K562 (cell line): ENCODE measurements around the gene PDHB. TPM values are rescaled to one million over a fixed set of nuclear protein-coding genes. Genes with fewer than 3 reads are reported as not detected.

Experiments used
- ATAC-seq: fragments of 200-7000 bp; cut with Tn5 transposase; 3 replicates; pipeline ENCODE4 v1.9.1; 2020; ENCODE audit warnings: moderate library complexity
- BruUV-seq: library from RNA; stranded (reverse); fragments of 400-500 nt; replicated peaks from 2 replicates; lab custom pipeline; 2021; lab: Mats Ljungman, UMichigan
- CTCF ChIA-PET: fragments of 300-600 bp; formaldehyde crosslinking; extraction: SDS; loops from one replicate; lab custom pipeline; 2021; ENCODE audit warnings: low intra/inter-chr PET ratio; lab: Yijun Ruan, JAX
- POLR2A ChIA-PET: fragments of 300-600, 350-650 bp; sonication (Branson Sonifier 250); formaldehyde crosslinking; extraction: SDS; loops from one replicate; lab custom pipeline; 2021; ENCODE audit warnings: antibody characterized with exemption, inconsistent platforms; lab: Yijun Ruan, JAX
- DNase-seq, 4 experiments: peaks; one replicate each; pipeline versions ENCODE4 v3.0.0 to v3.0.0-alpha.2; 2011 to 2018; ENCODE audit warnings: low spot score in 3 of 4, mixed read lengths in 3 of 4; ENCODE audit errors: extremely low read depth in 1 of 4
- FAIRE-seq: peaks from 2 replicates; lab custom pipeline; 2011; peaks lifted over from hg19 to GRCh38; lab: Jason Lieb, UNC
- H2AFZ ChIP-seq: 2 replicates; pipeline ENCODE4 v1.6.0; 2011; ENCODE audit warnings: low read depth, low read length, control low read depth, inconsistent platforms
- H3K27ac ChIP-seq: fragments of 200-600 bp; 3 replicates; pipeline ENCODE4 v1.8.0; 2011; ENCODE audit warnings: low read depth, mild to moderate bottlenecking, control low read depth, inconsistent platforms, low read length, moderate library complexity, mixed read lengths; ENCODE audit errors: extremely low read depth
- H3K27me3 ChIP-seq, 2 experiments: fragments of 300-600 bp in 1 of 2; 2 replicates in 1 of 2; 3 replicates in 1 of 2; pipeline versions ENCODE4 v1.6.0 to v1.8.0; 2011; ENCODE audit warnings: inconsistent platforms in 2 of 2, low read length in 2 of 2, mild to moderate bottlenecking in 1 of 2, mixed read lengths in 1 of 2, moderate library complexity in 1 of 2; ENCODE audit not compliant: control insufficient read depth in 2 of 2, insufficient read depth in 2 of 2
- H3K36me3 ChIP-seq: fragments of 300-600 bp; 3 replicates; pipeline ENCODE4 v1.8.0; 2011; ENCODE audit warnings: mild to moderate bottlenecking, low read length, inconsistent platforms; ENCODE audit not compliant: control insufficient read depth, insufficient read depth
- H3K4me1 ChIP-seq, 2 experiments: fragments of 200-600 bp in 1 of 2; replicated peaks in 1 of 2; 2 replicates in 1 of 2; 3 replicates in 1 of 2; pipeline versions ENCODE4 v1.5.1 to v1.8.0; 2011; ENCODE audit warnings: inconsistent platforms in 2 of 2, low read length in 2 of 2, mild to moderate bottlenecking in 1 of 2, mixed read lengths in 1 of 2, moderate library complexity in 1 of 2; ENCODE audit not compliant: control insufficient read depth in 2 of 2, insufficient read depth in 2 of 2
- H3K4me2 ChIP-seq: 2 replicates; pipeline ENCODE4 v1.6.1; 2011; ENCODE audit warnings: low read length, control low read depth, inconsistent platforms, mixed read lengths; ENCODE audit not compliant: insufficient read depth
- H3K4me3 ChIP-seq: fragments of 200-600 bp; sonication (generic), shearing (Covaris generic); 2 replicates; pipeline ENCODE4 v1.5.1; 2016; ENCODE audit warnings: control low read depth, inconsistent platforms
- H3K79me2 ChIP-seq: fragments of 200-600 bp; 3 replicates; pipeline ENCODE4 v1.8.0; 2011; ENCODE audit warnings: low read length, inconsistent platforms; ENCODE audit not compliant: control insufficient read depth, insufficient read depth
- H3K9ac ChIP-seq, 2 experiments: 2 replicates each; pipeline versions ENCODE4 v1.6.0 to v1.6.1; 2011; ENCODE audit warnings: low read depth in 2 of 2, low read length in 2 of 2, control low read depth in 1 of 2, inconsistent platforms in 1 of 2, mild to moderate bottlenecking in 1 of 2, mixed read lengths in 1 of 2; ENCODE audit not compliant: insufficient read depth in 1 of 2
- H3K9me1 ChIP-seq: one replicate; pipeline ENCODE4 v1.6.0; 2011; ENCODE audit warnings: inconsistent platforms, mild to moderate bottlenecking, low read length, moderate library complexity; ENCODE audit not compliant: control insufficient read depth, insufficient read depth
- H3K9me3 ChIP-seq: replicated peaks from 2 replicates; pipeline ENCODE4 v1.5.1; 2011; ENCODE audit warnings: low read depth, low read length, inconsistent platforms; ENCODE audit not compliant: control insufficient read depth, insufficient read depth
- H4K20me1 ChIP-seq: replicated peaks from 2 replicates; pipeline ENCODE4 v1.6.1; 2011; ENCODE audit warnings: low read length, inconsistent platforms, mixed read lengths; ENCODE audit not compliant: control insufficient read depth, insufficient read depth
- AFF4 ChIP-seq: sonication (generic); formaldehyde crosslinking; IDR thresholded peaks from 2 replicates; pipeline ENCODE4 v1.8.0; 2023; ENCODE audit warnings: mild to moderate bottlenecking, missing genetic modification reagents
- CTCFL ChIP-seq: IDR thresholded peaks from 2 replicates; pipeline ENCODE4 v1.6.1; 2011; ENCODE audit warnings: borderline replicate concordance, low read depth, mild to moderate bottlenecking, moderate library complexity, low read length; ENCODE audit not compliant: insufficient read depth, poor library complexity, severe bottlenecking
- GABPB2 ChIP-seq: fragments of 250-450 bp; sonication (Bioruptor Pico); conservative IDR thresholded peaks from 2 replicates; pipeline ENCODE4 v1.5.1; 2021; ENCODE audit warnings: mild to moderate bottlenecking
- HDAC3 ChIP-seq: fragments of 450-650 bp; IDR thresholded peaks from 2 replicates; pipeline ENCODE4 v1.6.1; 2018; ENCODE audit warnings: borderline replicate concordance, mild to moderate bottlenecking, moderate library complexity; ENCODE audit not compliant: partially characterized antibody
- HMG20B ChIP-seq: fragments of 250-450 bp; sonication (Bioruptor Pico); IDR thresholded peaks from 2 replicates; pipeline ENCODE4 v1.5.0; 2021; ENCODE audit warnings: mild to moderate bottlenecking
- KAT7 ChIP-seq: sonication (generic); formaldehyde crosslinking; IDR thresholded peaks from 2 replicates; pipeline ENCODE4 v1.8.0; 2022; ENCODE audit warnings: missing genetic modification reagents, mild to moderate bottlenecking, borderline replicate concordance
- MTF1 ChIP-seq: fragments of 250-450 bp; sonication (Bioruptor Pico); IDR thresholded peaks from 2 replicates; pipeline ENCODE4 v1.9.0; 2021; ENCODE audit warnings: moderate library complexity, mild to moderate bottlenecking, inconsistent platforms, borderline replicate concordance
- TFAM ChIP-seq: fragments of 250-450 bp; sonication (Bioruptor Pico); conservative IDR thresholded peaks from 2 replicates; pipeline ENCODE4 v1.5.0; 2021; ENCODE audit warnings: mild to moderate bottlenecking, moderate library complexity
- TFE3 ChIP-seq: fragments of 450-650 bp; formaldehyde crosslinking; IDR thresholded peaks from 2 replicates; pipeline ENCODE4 v1.4.0; 2020; ENCODE audit warnings: mild to moderate bottlenecking, mixed read lengths
- YBX1 ChIP-seq: fragments of 450-650 bp; IDR thresholded peaks from 2 replicates; pipeline ENCODE4 v1.7.1; 2016; ENCODE audit warnings: mild to moderate bottlenecking
- ZBED1 ChIP-seq: IDR thresholded peaks from 2 replicates; pipeline ENCODE4 v1.6.1; 2014
- ZNF551 ChIP-seq: fragments of 250-450 bp; sonication (Bioruptor Pico); IDR thresholded peaks from 2 replicates; pipeline ENCODE4 v1.5.0; 2021; ENCODE audit warnings: mild to moderate bottlenecking, moderate library complexity
- ZNF644 ChIP-seq: fragments of 200-800 bp; sonication (Bioruptor generic); IDR thresholded peaks from 2 replicates; pipeline ENCODE4 v1.6.1; 2016; ENCODE audit warnings: low read depth, missing genetic modification characterization, missing compliant biosample characterization
- in situ Hi-C: fragments of 300-500 bp; cut with MboI; formaldehyde crosslinking; loops from 4 replicates; pipeline ENCODE4 v1.15.0; 2018; ENCODE audit warnings: inconsistent platforms, mixed read lengths
- intact Hi-C: fragments of 100-400 bp; cut with micrococcal nuclease; formaldehyde crosslinking; loops from 2 replicates; pipeline ENCODE4 v1.14.2; 2022
- polyA plus RNA-seq, 8 experiments: library from polyadenylated mRNA; depleted of rRNA in 4 of 8; stranded (reverse) in 5 of 8; unstranded in 3 of 8; fragments of >200 nt; fragmentation: Nextera tagmentation in 2 of 8; fragmentation: Illumina TruSeq in 1 of 8; extraction: Ambion mirVana in 2 of 8; extraction: Trizol in 1 of 8; gene quantifications; 2 replicates each; pipeline versions ENCODE4 v1.2.1 to v1.2.3, GENCODE V29; 2011 to 2014; ENCODE audit warnings: inconsistent platforms in 1 of 8, missing spikeins in 1 of 8
- total RNA-seq, 7 experiments: library from RNA; depleted of rRNA in 6 of 7; stranded (reverse); fragments of >200 nt in 6 of 7; fragmentation: Illumina TruSeq in 2 of 7; extraction: Trizol in 2 of 7; gene quantifications; 2 replicates each; pipeline versions ENCODE4 v1.2.1 to v1.2.3, GENCODE V29; 2011 to 2021; ENCODE audit warnings: low replicate concordance in 1 of 7

Gene PDHB
- total and polyA plus RNA-seq, 9 of the 15 experiments (the other 6 are each of a cell fraction or from before 2014, with no cell fraction given), result 51.2 to 178 (median 85.2) TPM

- TF ChIP-seq AFF4 (CRISPR knock-in tag) (no peak), HDAC3 (no peak)
- TF ChIP-seq, all 486 proteins: peak for 0
Measured at GRCh38 chr3:58391156-58391865, 42.3 kb downstream of the PDHB start (continued).

GRCh38 chr3:58388550-58389091 lies 45.0 kb downstream of the PDHB start:
- Histone ChIP-seq H3K9me3 (no peaks in the 10 kb centered on the region), H3K36me3 (no peaks in the 10 kb centered on the region), H3K4me3 (no peak overlapping the region), H2AFZ (no peak overlapping the region), H3K79me2 (no peaks in the 10 kb centered on the region), H3K4me2 (no peak overlapping the region), H3K27ac (no peak overlapping the region), H3K4me1 (no peaks in the 10 kb centered on the region; a peak in 2 of 5 replicates), H3K9ac (no peak overlapping the region), H3K27me3 (no peaks in the 10 kb centered on the region), H4K20me1 (no peaks in the 10 kb centered on the region), H3K9me1 (no peaks in the 10 kb centered on the region)
- intact Hi-C loops (no loop called here), in situ Hi-C loops (no loop called here)
- ChIA-PET POLR2A (interaction anchor here (0.6 kb wide), 1 partner anchor 79 kb away, joined by 3 read pairs; no protein-coding TSS in a partner anchor), CTCF (no interaction called here)
- BruUV-seq, result no TSS peak
- DNase-seq (no peak), FAIRE-seq (no peak), ATAC-seq (no peak)
- TF ChIP-seq ZNF644 (tag) (no peak), ZBED1 (no peak), CTCFL (no peak), TFE3 (CRISPR knock-in tag) (no peak), HMG20B (CRISPR knock-in tag) (no peak), YBX1 (no peak), ZNF551 (CRISPR knock-in tag) (no peak), GABPB2 (CRISPR knock-in tag) (no peak), MTF1 (CRISPR knock-in tag) (no peak), TFAM (CRISPR knock-in tag) (no peak), KAT7 (CRISPR knock-in tag) (no peak)
